HepG2 (cell line): Measurements from ENCODE around the gene ZNF678. TPM values are rescaled to one million over a fixed set of nuclear protein-coding genes. Genes with fewer than 3 reads are reported as not detected.

ENCODE experiments used
- ATAC-seq: fragments of 200-7000 bp; cut with Tn5 transposase; 3 replicates; pipeline ENCODE4 v1.9.1; 2020; ENCODE audit warnings: mild to moderate bottlenecking, moderate library complexity
- BruUV-seq: library from RNA; stranded (reverse); fragments of 400-500 nt; replicated peaks from 2 replicates; lab custom pipeline; 2021; lab: Mats Ljungman, UMichigan
- CTCF ChIA-PET: fragments of 300-600 bp; formaldehyde crosslinking; extraction: SDS; loops from one replicate; lab custom pipeline; 2021; ENCODE audit warnings: low total read pairs, inconsistent platforms, low intra/inter-chr PET ratio; lab: Yijun Ruan, JAX
- POLR2A ChIA-PET: fragments of 350-600 bp; sonication (Branson Sonifier 250); formaldehyde crosslinking; loops from one replicate; lab custom pipeline; 2020; ENCODE audit warnings: antibody characterized with exemption, inconsistent platforms; lab: Yijun Ruan, JAX
- DNase-seq: peaks from one replicate; pipeline ENCODE4 v3.0.0-alpha.2; 2015; ENCODE audit warnings: low spot score
- FAIRE-seq: peaks from 3 replicates; lab custom pipeline; 2011; peaks lifted over from hg19 to GRCh38; lab: Jason Lieb, UNC
- H2AFZ ChIP-seq: one replicate; pipeline ENCODE4 v1.6.1; 2011; ENCODE audit warnings: low read length, inconsistent platforms
- H3K27ac ChIP-seq: fragments of 300-600 bp; 3 replicates; pipeline ENCODE4 v1.8.0; 2011; ENCODE audit warnings: mixed run types, mild to moderate bottlenecking, mixed read lengths, low read length, inconsistent platforms; ENCODE audit not compliant: insufficient read depth; ENCODE audit errors: extremely low read length
- H3K27me3 ChIP-seq, 2 experiments: fragments of 200-600 bp in 1 of 2; 2 replicates in 1 of 2; 3 replicates in 1 of 2; pipeline versions ENCODE4 v1.6.0 to v1.8.0; 2011; ENCODE audit warnings: low read length in 2 of 2, mild to moderate bottlenecking in 2 of 2, moderate library complexity in 2 of 2, inconsistent platforms in 1 of 2; ENCODE audit not compliant: insufficient read depth in 2 of 2, control insufficient read depth in 1 of 2
- H3K36me3 ChIP-seq, 2 experiments: fragments of 200-600 bp in 1 of 2; replicated peaks in 1 of 2; 2 replicates in 1 of 2; 3 replicates in 1 of 2; pipeline versions ENCODE4 v1.5.1 to v1.8.0; 2011; ENCODE audit warnings: low read length in 2 of 2, inconsistent platforms in 1 of 2; ENCODE audit not compliant: insufficient read depth in 2 of 2, control insufficient read depth in 1 of 2
- H3K4me1 ChIP-seq: 2 replicates; pipeline ENCODE4 v1.5.1; 2012; ENCODE audit warnings: low read length, inconsistent platforms; ENCODE audit not compliant: insufficient read depth
- H3K4me2 ChIP-seq: 2 replicates; pipeline ENCODE4 v1.6.0; 2011; ENCODE audit warnings: low read depth, low read length, inconsistent platforms
- H3K4me3 ChIP-seq, 3 experiments: fragments of 200-600 bp in 1 of 3; sonication (generic), shearing (Covaris generic) in 1 of 3; replicated peaks in 1 of 3; 2 replicates each; pipeline ENCODE4 v1.5.1; 2011 to 2016; ENCODE audit warnings: low read length in 3 of 3, inconsistent platforms in 2 of 3, low read depth in 2 of 3, mild to moderate bottlenecking in 2 of 3, control low read depth in 1 of 3, mixed read lengths in 1 of 3; ENCODE audit not compliant: insufficient read depth in 1 of 3
- H3K79me2 ChIP-seq: one replicate; pipeline ENCODE4 v1.6.1; 2011; ENCODE audit warnings: low read length, inconsistent platforms; ENCODE audit not compliant: insufficient read depth
- H3K9ac ChIP-seq: 2 replicates; pipeline ENCODE4 v1.6.0; 2011; ENCODE audit warnings: mild to moderate bottlenecking, low read depth, low read length, inconsistent platforms; ENCODE audit not compliant: insufficient read depth
- H3K9me3 ChIP-seq: 2 replicates; pipeline ENCODE4 v1.5.1; 2012; ENCODE audit warnings: mild to moderate bottlenecking, low read length
- H4K20me1 ChIP-seq: 2 replicates; pipeline ENCODE4 v1.6.0; 2011; ENCODE audit warnings: inconsistent platforms, mild to moderate bottlenecking, low read length, moderate library complexity; ENCODE audit not compliant: insufficient read depth
- BCL6 ChIP-seq: IDR thresholded peaks from 2 replicates; pipeline ENCODE4 v1.6.1; 2016; ENCODE audit warnings: missing genetic modification reagents, missing compliant biosample characterization
- CHD2 ChIP-seq: IDR thresholded peaks from 2 replicates; pipeline ENCODE4 v1.6.1; 2011; ENCODE audit warnings: low read depth, low read length, improper control_type of control experiment
- FOXP1 ChIP-seq, 2 experiments: fragments of 450-650 bp in 1 of 2; IDR thresholded peaks; 2 replicates each; pipeline ENCODE4 v1.6.1; 2017 to 2018; ENCODE audit warnings: antibody characterized with exemption in 1 of 2
- GTF2F1 ChIP-seq: fragments of 150-350 bp; IDR thresholded peaks from 2 replicates; pipeline ENCODE4 v1.6.1; 2014; ENCODE audit warnings: low read length
- JUN ChIP-seq: sonication (generic); formaldehyde crosslinking; IDR thresholded peaks from 2 replicates; pipeline ENCODE4 v1.4.0; 2020; ENCODE audit warnings: mild to moderate bottlenecking, missing genetic modification reagents
- MAX ChIP-seq: IDR thresholded peaks from 2 replicates; pipeline ENCODE4 v1.6.1; 2012; ENCODE audit warnings: inconsistent platforms
- MEIS2 ChIP-seq: sonication (generic); formaldehyde crosslinking; IDR thresholded peaks from 2 replicates; pipeline ENCODE4 v1.9.0; 2021; ENCODE audit warnings: mild to moderate bottlenecking, missing genetic modification reagents
- MTA1 ChIP-seq: sonication (generic); formaldehyde crosslinking; IDR thresholded peaks from 2 replicates; pipeline ENCODE4 v1.4.0; 2020; ENCODE audit warnings: missing genetic modification reagents, mild to moderate bottlenecking, borderline replicate concordance
- PLRG1 ChIP-seq: fragments of 450-650 bp; conservative IDR thresholded peaks from 2 replicates; pipeline ENCODE4 v1.6.1; 2016
- SETDB1 ChIP-seq: sonication (generic); formaldehyde crosslinking; IDR thresholded peaks from 2 replicates; pipeline ENCODE4 v1.5.1; 2020; ENCODE audit warnings: missing genetic modification reagents, mild to moderate bottlenecking, borderline replicate concordance
- SNAPC2 ChIP-seq: sonication (generic); formaldehyde crosslinking; IDR thresholded peaks from 2 replicates; pipeline ENCODE4 v1.8.1; 2022; ENCODE audit warnings: mild to moderate bottlenecking, missing genetic modification reagents
- TAF1 ChIP-seq: sonication (generic); formaldehyde crosslinking; IDR thresholded peaks from 2 replicates; pipeline ENCODE4 v1.4.0; 2020; ENCODE audit warnings: missing genetic modification reagents
- ZNF280B ChIP-seq: sonication (generic); formaldehyde crosslinking; IDR thresholded peaks from 2 replicates; pipeline ENCODE4 v1.5.0; 2020; ENCODE audit warnings: missing genetic modification reagents, mild to moderate bottlenecking, borderline replicate concordance
- ZNF547 ChIP-seq: sonication (generic); formaldehyde crosslinking; IDR thresholded peaks from 2 replicates; pipeline ENCODE4 v1.5.1; 2020; ENCODE audit warnings: mild to moderate bottlenecking, missing genetic modification reagents
- ZNF557 ChIP-seq: sonication (generic); formaldehyde crosslinking; IDR thresholded peaks from 2 replicates; pipeline ENCODE4 v1.4.0; 2020; ENCODE audit warnings: missing genetic modification reagents
- ZNF577 ChIP-seq: sonication (generic); formaldehyde crosslinking; IDR thresholded peaks from 2 replicates; pipeline ENCODE4 v1.4.0; 2020; ENCODE audit warnings: mild to moderate bottlenecking, low read depth, missing genetic modification reagents, borderline replicate concordance
- ZNF788 ChIP-seq: sonication (generic); formaldehyde crosslinking; IDR thresholded peaks from 2 replicates; pipeline ENCODE4 v1.5.0; 2020; ENCODE audit warnings: mild to moderate bottlenecking, missing genetic modification reagents, borderline replicate concordance
- WGBS: methylation state at CpG from one replicate; pipeline ENCODE4 v1.1.6; 2017; ENCODE audit warnings: low lambda C conversion rate; 5-methylcytosine and 5-hydroxymethylcytosine counted together
- in situ Hi-C: cut with HindIII; loops from 2 replicates; pipeline ENCODE4 v1.10.0; 2017; ENCODE audit warnings: low pct_unique_long_range_greater_than_20kb; ENCODE audit not compliant: extremely low pct_ligation_motif_present
- intact Hi-C: fragments of 100-400 bp; cut with micrococcal nuclease; formaldehyde crosslinking; loops from one replicate; pipeline ENCODE4 v1.10.0; 2022; ENCODE audit not compliant: unreplicated experiment
- polyA plus RNA-seq, 8 experiments: library from polyadenylated mRNA; depleted of rRNA in 3 of 8; stranded (reverse) in 7 of 8; unstranded in 1 of 8; fragments of >200 nt; fragmentation: Illumina TruSeq in 4 of 8; extraction: Trizol in 4 of 8; gene quantifications; 2 replicates each; pipeline versions ENCODE4 v1.2.1 to v1.2.3, GENCODE V29; 2011 to 2016; ENCODE audit warnings: low read depth in 4 of 8, missing spikeins in 1 of 8, mixed read lengths in 1 of 8; ENCODE audit not compliant: insufficient read depth in 1 of 8
- total RNA-seq, 5 experiments: library from RNA; depleted of rRNA; stranded (reverse); fragments of >200 nt; fragmentation: Illumina TruSeq; extraction: Trizol; gene quantifications; 2 replicates each; pipeline ENCODE4 v1.2.3, GENCODE V29; 2016; ENCODE audit warnings: low read depth in 1 of 5
- TF ChIP-seq, protein P1 (sequence below): sonication (generic); formaldehyde crosslinking; IDR thresholded peaks from 2 replicates; pipeline ENCODE4 v1.4.0; 2020; ENCODE audit warnings: missing genetic modification reagents, borderline replicate concordance
- TF ChIP-seq, protein P2 (sequence below): sonication (generic); formaldehyde crosslinking; IDR thresholded peaks from 2 replicates; pipeline ENCODE4 v1.5.0; 2020; ENCODE audit warnings: missing genetic modification reagents, mild to moderate bottlenecking, borderline replicate concordance

The ZNF678 gene
- total and polyA plus RNA-seq, 2 of the 13 experiments (the other 11 are each of a cell fraction or from before 2014, with no cell fraction given) = 2.0 to 7.6 TPM

DNA sequence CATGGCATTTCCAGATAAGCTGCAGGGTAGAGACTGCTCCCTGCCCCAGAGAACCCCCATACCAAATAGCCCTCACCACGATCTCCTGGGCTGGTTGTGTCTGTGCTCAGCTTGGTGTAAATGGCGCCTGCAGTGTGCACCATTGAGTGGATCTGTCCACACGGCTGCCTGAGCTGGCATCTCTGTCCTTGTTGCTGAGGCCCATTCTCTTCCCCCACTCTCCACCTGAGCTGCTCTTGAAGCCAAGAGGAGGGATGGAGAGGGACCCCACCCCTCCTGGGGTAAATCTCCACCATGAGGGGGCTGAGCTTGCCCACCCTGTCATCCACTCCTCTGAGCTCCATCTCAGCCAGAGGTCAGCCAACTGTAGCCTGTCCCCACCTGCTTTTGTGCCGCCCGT lies 18.0 kb upstream of the ZNF678 start:
- Histone ChIP-seq H3K27me3 (no peaks in the 10 kb centered on the region; a peak in 1 of 5 replicates), H3K4me3 (no peak overlapping the region), H4K20me1 (no peaks in the 10 kb centered on the region), H2AFZ (no peak overlapping the region), H3K36me3 (no peaks in the 10 kb centered on the region), H3K9ac (no peak overlapping the region), H3K9me3 (no peaks in the 10 kb centered on the region), H3K4me2 (no peak overlapping the region), H3K27ac (no peak overlapping the region), H3K79me2 (no peaks in the 10 kb centered on the region), H3K4me1 (peaks cover 27% of the 10 kb centered on the region)
- intact Hi-C loops = no loop called here
- POLR2A ChIA-PET = interaction anchor here (0.7 kb wide), 1 partner anchor 18 kb away, joined by 3 read pairs; the partner anchor contains the start of gene ZNF678
- TF ChIP-seq ZNF547 (CRISPR knock-in tag) (no peak), SETDB1 (no peak), CHD2 (no peak), ZNF557 (CRISPR knock-in tag) (no peak), ZNF280B (CRISPR knock-in tag) (no peak), ZNF788 (CRISPR knock-in tag) (no peak), BCL6 (no peak), GTF2F1 (no peak), ZNF577 (CRISPR knock-in tag) (no peak), SNAPC2 (CRISPR knock-in tag) (no peak), PLRG1 (no peak), TAF1 (CRISPR knock-in tag) (no peak), MTA1 (CRISPR knock-in tag) (no peak), FOXP1 (IDR thresholded peaks at IDR 0.05) (no peak), FOXP1 (CRISPR knock-in tag; IDR thresholded peaks at IDR 0.05) (no peak), MEIS2 (CRISPR knock-in tag) (no peak), JUN (CRISPR knock-in tag) (no peak), MAX (no peak)
- TF ChIP-seq, protein P1, sequence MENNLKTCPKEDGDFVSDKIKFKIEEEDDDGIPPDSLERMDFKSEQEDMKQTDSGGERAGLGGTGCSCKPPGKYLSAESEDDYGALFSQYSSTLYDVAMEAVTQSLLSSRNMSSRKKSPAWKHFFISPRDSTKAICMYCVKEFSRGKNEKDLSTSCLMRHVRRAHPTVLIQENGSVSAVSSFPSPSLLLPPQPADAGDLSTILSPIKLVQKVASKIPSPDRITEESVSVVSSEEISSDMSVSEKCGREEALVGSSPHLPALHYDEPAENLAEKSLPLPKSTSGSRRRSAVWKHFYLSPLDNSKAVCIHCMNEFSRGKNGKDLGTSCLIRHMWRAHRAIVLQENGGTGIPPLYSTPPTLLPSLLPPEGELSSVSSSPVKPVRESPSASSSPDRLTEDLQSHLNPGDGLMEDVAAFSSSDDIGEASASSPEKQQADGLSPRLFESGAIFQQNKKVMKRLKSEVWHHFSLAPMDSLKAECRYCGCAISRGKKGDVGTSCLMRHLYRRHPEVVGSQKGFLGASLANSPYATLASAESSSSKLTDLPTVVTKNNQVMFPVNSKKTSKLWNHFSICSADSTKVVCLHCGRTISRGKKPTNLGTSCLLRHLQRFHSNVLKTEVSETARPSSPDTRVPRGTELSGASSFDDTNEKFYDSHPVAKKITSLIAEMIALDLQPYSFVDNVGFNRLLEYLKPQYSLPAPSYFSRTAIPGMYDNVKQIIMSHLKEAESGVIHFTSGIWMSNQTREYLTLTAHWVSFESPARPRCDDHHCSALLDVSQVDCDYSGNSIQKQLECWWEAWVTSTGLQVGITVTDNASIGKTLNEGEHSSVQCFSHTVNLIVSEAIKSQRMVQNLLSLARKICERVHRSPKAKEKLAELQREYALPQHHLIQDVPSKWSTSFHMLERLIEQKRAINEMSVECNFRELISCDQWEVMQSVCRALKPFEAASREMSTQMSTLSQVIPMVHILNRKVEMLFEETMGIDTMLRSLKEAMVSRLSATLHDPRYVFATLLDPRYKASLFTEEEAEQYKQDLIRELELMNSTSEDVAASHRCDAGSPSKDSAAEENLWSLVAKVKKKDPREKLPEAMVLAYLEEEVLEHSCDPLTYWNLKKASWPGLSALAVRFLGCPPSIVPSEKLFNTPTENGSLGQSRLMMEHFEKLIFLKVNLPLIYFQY (CRISPR knock-in tag) = no peak
- TF ChIP-seq, protein P2, sequence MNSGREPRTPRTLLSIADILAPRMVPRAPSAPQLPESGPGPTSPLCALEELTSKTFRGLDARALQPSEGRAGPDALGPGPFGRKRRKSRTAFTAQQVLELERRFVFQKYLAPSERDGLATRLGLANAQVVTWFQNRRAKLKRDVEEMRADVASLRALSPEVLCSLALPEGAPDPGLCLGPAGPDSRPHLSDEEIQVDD = no peak
- DNase-seq (no peak), FAIRE-seq (no peak), ATAC-seq (no peak)
- BruUV-seq = no TSS peak
- CTCF ChIA-PET = no interaction called here
- in situ Hi-C loops = no loop called here
- 42% methylated on average over 5 of the region's 5 CpGs for WGBS
